Transverse colon (tissue), 3 donors: ENCODE data around the gene AP4B1.

Experiments used
- EP300 ChIP-seq: sonication (generic); formaldehyde crosslinking; IDR thresholded peaks from one replicate; pipeline ENCODE4 v1.6.1; 2017; ENCODE audit warnings: antibody characterized with exemption, low read depth
- POLR2A ChIP-seq: fragments of 450-650 bp; IDR thresholded peaks from one replicate; pipeline ENCODE4 v1.6.1; 2016; ENCODE audit warnings: antibody characterized with exemption, mild to moderate bottlenecking, moderate library complexity
- TF ChIP-seq, protein P1 (sequence below), 5 experiments: fragments of 200-600 bp in 3 of 5; fragments of 450-650 bp in 2 of 5; sonication (generic) in 3 of 5; IDR thresholded peaks; 1 replicate in 2 of 5; 2 replicates in 3 of 5; pipeline ENCODE4 v1.5.1; 2016 to 2017; ENCODE audit warnings: antibody characterized with exemption in 5 of 5, inconsistent platforms in 3 of 5, mild to moderate bottlenecking in 2 of 5, moderate library complexity in 1 of 5

DNA sequence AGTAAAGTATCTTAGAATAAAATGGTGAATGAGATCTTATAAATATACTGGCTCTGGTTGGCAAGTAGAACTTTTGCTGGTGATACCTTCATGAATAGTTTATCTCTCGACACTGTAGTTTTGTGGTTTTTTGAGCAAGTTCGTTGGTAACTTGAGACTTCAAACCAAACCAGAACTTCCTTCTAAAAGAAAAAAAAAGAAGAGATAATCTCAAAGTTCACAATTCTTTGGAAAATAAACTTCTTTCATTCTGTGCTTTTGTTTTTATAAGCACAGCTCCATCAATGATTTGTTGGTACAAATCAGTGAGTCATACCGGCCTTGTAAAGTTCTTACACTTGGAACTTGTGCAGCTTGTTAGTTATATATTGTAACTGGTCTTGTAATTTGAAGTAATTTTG, 26.9 kb upstream of the AP4B1 start:
- TF ChIP-seq, protein P1, sequence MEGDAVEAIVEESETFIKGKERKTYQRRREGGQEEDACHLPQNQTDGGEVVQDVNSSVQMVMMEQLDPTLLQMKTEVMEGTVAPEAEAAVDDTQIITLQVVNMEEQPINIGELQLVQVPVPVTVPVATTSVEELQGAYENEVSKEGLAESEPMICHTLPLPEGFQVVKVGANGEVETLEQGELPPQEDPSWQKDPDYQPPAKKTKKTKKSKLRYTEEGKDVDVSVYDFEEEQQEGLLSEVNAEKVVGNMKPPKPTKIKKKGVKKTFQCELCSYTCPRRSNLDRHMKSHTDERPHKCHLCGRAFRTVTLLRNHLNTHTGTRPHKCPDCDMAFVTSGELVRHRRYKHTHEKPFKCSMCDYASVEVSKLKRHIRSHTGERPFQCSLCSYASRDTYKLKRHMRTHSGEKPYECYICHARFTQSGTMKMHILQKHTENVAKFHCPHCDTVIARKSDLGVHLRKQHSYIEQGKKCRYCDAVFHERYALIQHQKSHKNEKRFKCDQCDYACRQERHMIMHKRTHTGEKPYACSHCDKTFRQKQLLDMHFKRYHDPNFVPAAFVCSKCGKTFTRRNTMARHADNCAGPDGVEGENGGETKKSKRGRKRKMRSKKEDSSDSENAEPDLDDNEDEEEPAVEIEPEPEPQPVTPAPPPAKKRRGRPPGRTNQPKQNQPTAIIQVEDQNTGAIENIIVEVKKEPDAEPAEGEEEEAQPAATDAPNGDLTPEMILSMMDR (IDR thresholded peaks at IDR 0.05): no peak
- TF ChIP-seq POLR2A (no peak), EP300 (no peak)
